ENCODE results near the gene PLPPR3. TPM values are rescaled to one million over a fixed set of nuclear protein-coding genes. Genes with fewer than 3 reads are reported as not detected.

The PLPPR3 gene
- polyA plus RNA-seq, 1 of the 3 experiments (the other 2 are of a cell fraction), result 1.6 TPM

DNA sequence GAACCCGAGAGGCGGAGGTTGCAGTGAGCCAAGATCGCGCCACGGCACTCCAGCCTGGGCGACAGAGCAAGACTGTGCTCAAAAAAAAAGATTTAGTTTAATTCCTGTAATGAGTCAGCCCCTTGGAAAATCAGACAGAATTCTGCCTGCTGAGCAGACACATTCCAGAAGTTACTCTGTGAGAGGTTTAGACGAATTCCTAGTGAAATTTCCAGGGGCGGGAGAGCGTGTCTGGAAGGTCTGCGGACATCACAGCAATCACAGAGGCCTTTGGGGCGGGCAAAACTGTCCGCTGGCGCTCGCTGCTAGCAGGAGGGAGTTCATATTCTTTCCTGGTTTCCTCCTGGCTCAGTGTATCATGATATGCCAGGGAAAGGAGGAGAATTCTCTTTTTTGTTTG lies 53.3 kb downstream of the PLPPR3 start:
- no peaks in the 10 kb centered on the region for H3K4me1 ChIP-seq (ENCODE audit: control insufficient read depth in 1 of 2, insufficient read depth in 2 of 2, low read depth in 1 of 2, low read length in 1 of 2)
- H3K79me2 ChIP-seq (ENCODE audit: insufficient read depth), result no peaks in the 10 kb centered on the region
- H3K36me3 ChIP-seq (replicated peaks in 1 of 2; ENCODE audit: control insufficient read depth in 1 of 2, insufficient read depth in 2 of 2, low read length in 1 of 2), result no peaks in the 10 kb centered on the region
- H3K9me2 ChIP-seq, result no peaks in the 10 kb centered on the region
- peaks cover 7% of the 10 kb centered on the region for H3F3A ChIP-seq (replicated peaks; ENCODE audit: insufficient read depth)
- 64% methylated on average over 8 of the region's 14 CpGs for WGBS (ENCODE audit: low lambda C conversion rate)
- H3K27me3 ChIP-seq (ENCODE audit: insufficient read depth), result no peaks in the 10 kb centered on the region
- H2AFZ ChIP-seq (ENCODE audit: low read depth), result no peak overlapping the region
- no peak overlapping the region for H3K4me3 ChIP-seq (ENCODE audit: low read depth in 2 of 2, low read length in 1 of 2)
- H3K9me3 ChIP-seq, result no peaks in the 10 kb centered on the region
- no peaks in the 10 kb centered on the region for H4K20me1 ChIP-seq (ENCODE audit: insufficient read depth)
- no peak for DNase-seq
- CTCF ChIA-PET, result interaction anchor here (1.0 to 1.5 kb wide), 3 partner anchors 63 to 233 kb away, joined by 3 to 8 read pairs (median 5); partner anchors contain the start of gene PRTN3
- TF ChIP-seq RXRA (IDR thresholded peaks at IDR 0.05; ENCODE audit: borderline replicate concordance, low read depth) (no peak), NFIC (IDR thresholded peaks at IDR 0.05; ENCODE audit: borderline replicate concordance) (no peak), SIN3A (IDR thresholded peaks at IDR 0.05; ENCODE audit: borderline replicate concordance, low read depth, low read length) (no peak), POLR2AphosphoS5 (IDR thresholded peaks at IDR 0.05; ENCODE audit: low read depth, low read length) (no peak), TCF12 (IDR thresholded peaks at IDR 0.05) (no peak; the same call in 1 of the 2 replicates), MEF2A (IDR thresholded peaks at IDR 0.05; ENCODE audit: borderline replicate concordance, low read depth) (no peak), ELF1 (IDR thresholded peaks at IDR 0.05) (no peak), NRF1 (IDR thresholded peaks at IDR 0.05; ENCODE audit: low read depth, low read length) (no peak), YY1 (IDR thresholded peaks at IDR 0.05; ENCODE audit: low read depth) (no peak), JUND (IDR thresholded peaks at IDR 0.05) (no peak), CTCF (IDR thresholded peaks at IDR 0.05) (no peak), FOXJ3 (CRISPR knock-in tag; IDR thresholded peaks at IDR 0.05) (no peak), SMC3 (IDR thresholded peaks at IDR 0.05; ENCODE audit: low read depth, low read length) (no peak), GATA2 (CRISPR knock-in tag; IDR thresholded peaks at IDR 0.05) (no peak), CHD2 (IDR thresholded peaks at IDR 0.05; ENCODE audit: low read length, partially characterized antibody) (no peak), RAD21 (IDR thresholded peaks at IDR 0.05; ENCODE audit: low read length) (no peak)
- TF ChIP-seq, protein P1, sequence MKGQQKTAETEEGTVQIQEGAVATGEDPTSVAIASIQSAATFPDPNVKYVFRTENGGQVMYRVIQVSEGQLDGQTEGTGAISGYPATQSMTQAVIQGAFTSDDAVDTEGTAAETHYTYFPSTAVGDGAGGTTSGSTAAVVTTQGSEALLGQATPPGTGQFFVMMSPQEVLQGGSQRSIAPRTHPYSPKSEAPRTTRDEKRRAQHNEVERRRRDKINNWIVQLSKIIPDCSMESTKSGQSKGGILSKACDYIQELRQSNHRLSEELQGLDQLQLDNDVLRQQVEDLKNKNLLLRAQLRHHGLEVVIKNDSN (IDR thresholded peaks at IDR 0.05; ENCODE audit: borderline replicate concordance, low read depth), result no peak
- TF ChIP-seq, protein P2, sequence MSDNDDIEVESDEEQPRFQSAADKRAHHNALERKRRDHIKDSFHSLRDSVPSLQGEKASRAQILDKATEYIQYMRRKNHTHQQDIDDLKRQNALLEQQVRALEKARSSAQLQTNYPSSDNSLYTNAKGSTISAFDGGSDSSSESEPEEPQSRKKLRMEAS (IDR thresholded peaks at IDR 0.05; ENCODE audit: low read depth), result no peak
- no peak overlapping the region for H3K27ac ChIP-seq (ENCODE audit: low read depth in 2 of 2, low read length in 1 of 2)
- H3K9ac ChIP-seq, result no peak overlapping the region
- POLR2A ChIA-PET, result no interaction called here
- H3K4me2 ChIP-seq, result no peak overlapping the region

GRCh38 chr19:765179-765738 lies 56.5 kb downstream of the PLPPR3 start:
- 56% methylated on average over 4 of the region's 7 CpGs for WGBS (ENCODE audit: low lambda C conversion rate)
- no peak for TF ChIP-seq TCF12 (IDR thresholded peaks at IDR 0.05)
- no peak for TF ChIP-seq IRF3 (IDR thresholded peaks at IDR 0.05; ENCODE audit: low read depth, low read length)
- no peak for TF ChIP-seq FOXM1 (IDR thresholded peaks at IDR 0.05; ENCODE audit: low read depth)
- TF ChIP-seq SIN3A (IDR thresholded peaks at IDR 0.05; ENCODE audit: borderline replicate concordance, low read depth, low read length), result no peak
- TF ChIP-seq FOXJ3 (CRISPR knock-in tag; IDR thresholded peaks at IDR 0.05), result no peak
- TF ChIP-seq EP300 (IDR thresholded peaks at IDR 0.05; ENCODE audit: borderline replicate concordance in 1 of 2, low read depth in 1 of 2, low read length in 1 of 2), result no peak
- no peak for TF ChIP-seq ELF1 (IDR thresholded peaks at IDR 0.05)
- no peak for DNase-seq
- Histone ChIP-seq H3K4me3 (ENCODE audit: low read depth in 2 of 2, low read length in 1 of 2) (no peak overlapping the region), H3K27ac (ENCODE audit: low read depth in 2 of 2, low read length in 1 of 2) (no peak overlapping the region), H3K9me2 (no peaks in the 10 kb centered on the region), H3K9me3 (no peaks in the 10 kb centered on the region), H3K79me2 (ENCODE audit: insufficient read depth) (no peaks in the 10 kb centered on the region), H3K9ac (no peak overlapping the region), H3K27me3 (ENCODE audit: insufficient read depth) (no peaks in the 10 kb centered on the region), H3K4me2 (no peak overlapping the region), H4K20me1 (ENCODE audit: insufficient read depth) (no peaks in the 10 kb centered on the region), H3K36me3 (replicated peaks in 1 of 2; ENCODE audit: control insufficient read depth in 1 of 2, insufficient read depth in 2 of 2, low read length in 1 of 2) (no peaks in the 10 kb centered on the region), H3F3A (replicated peaks; ENCODE audit: insufficient read depth) (peaks cover 7% of the 10 kb centered on the region), H3K4me1 (ENCODE audit: control insufficient read depth in 1 of 2, insufficient read depth in 2 of 2, low read depth in 1 of 2, low read length in 1 of 2) (no peaks in the 10 kb centered on the region), H2AFZ (ENCODE audit: low read depth) (no peak overlapping the region)
- CTCF ChIA-PET, result no interaction called here
- POLR2A ChIA-PET, result no interaction called here
